GM12865 (cell line): ENCODE measurements around the gene KRT82.

ENCODE experiments used
- DNase-seq: peaks from one replicate; pipeline ENCODE4 v3.0.0; 2010; ENCODE audit warnings: low read depth
- H3K4me3 ChIP-seq: 2 replicates; pipeline ENCODE4 v1.5.1; 2011; ENCODE audit warnings: mild to moderate bottlenecking, low read depth, low read length, control low read depth
- TF ChIP-seq, protein P1 (sequence below): IDR thresholded peaks from 2 replicates; pipeline ENCODE4 v1.5.1; 2011; ENCODE audit warnings: low read length, control low read depth, low read depth, inconsistent platforms; ENCODE audit not compliant: insufficient read depth; ENCODE audit errors: missing control alignments

Gene KRT82

DNA sequence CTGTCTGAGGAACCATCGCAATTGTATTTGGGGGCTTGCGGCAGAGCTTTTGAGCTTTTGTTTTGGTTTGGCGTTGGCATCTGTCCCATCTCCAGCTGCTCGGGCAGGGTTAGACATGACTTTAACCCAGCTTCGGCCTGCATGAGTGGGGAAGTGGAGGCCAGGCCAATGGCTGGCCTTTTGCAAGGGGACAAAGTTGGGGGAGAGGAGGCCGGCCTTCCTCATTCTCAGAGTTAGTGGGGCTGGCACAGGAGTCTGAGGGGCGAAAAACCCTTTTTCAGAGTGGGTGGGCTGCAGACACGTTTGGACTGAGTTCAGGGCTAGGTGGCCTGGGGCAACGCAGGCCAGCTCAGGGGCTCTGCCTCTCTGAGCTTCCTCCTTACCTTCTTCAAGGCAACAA lies 5.2 kb downstream of the KRT82 start:
- DNase-seq, result no peak
- H3K4me3 ChIP-seq, result no peak overlapping the region
- TF ChIP-seq, protein P1, sequence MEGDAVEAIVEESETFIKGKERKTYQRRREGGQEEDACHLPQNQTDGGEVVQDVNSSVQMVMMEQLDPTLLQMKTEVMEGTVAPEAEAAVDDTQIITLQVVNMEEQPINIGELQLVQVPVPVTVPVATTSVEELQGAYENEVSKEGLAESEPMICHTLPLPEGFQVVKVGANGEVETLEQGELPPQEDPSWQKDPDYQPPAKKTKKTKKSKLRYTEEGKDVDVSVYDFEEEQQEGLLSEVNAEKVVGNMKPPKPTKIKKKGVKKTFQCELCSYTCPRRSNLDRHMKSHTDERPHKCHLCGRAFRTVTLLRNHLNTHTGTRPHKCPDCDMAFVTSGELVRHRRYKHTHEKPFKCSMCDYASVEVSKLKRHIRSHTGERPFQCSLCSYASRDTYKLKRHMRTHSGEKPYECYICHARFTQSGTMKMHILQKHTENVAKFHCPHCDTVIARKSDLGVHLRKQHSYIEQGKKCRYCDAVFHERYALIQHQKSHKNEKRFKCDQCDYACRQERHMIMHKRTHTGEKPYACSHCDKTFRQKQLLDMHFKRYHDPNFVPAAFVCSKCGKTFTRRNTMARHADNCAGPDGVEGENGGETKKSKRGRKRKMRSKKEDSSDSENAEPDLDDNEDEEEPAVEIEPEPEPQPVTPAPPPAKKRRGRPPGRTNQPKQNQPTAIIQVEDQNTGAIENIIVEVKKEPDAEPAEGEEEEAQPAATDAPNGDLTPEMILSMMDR, result no peak

DNA sequence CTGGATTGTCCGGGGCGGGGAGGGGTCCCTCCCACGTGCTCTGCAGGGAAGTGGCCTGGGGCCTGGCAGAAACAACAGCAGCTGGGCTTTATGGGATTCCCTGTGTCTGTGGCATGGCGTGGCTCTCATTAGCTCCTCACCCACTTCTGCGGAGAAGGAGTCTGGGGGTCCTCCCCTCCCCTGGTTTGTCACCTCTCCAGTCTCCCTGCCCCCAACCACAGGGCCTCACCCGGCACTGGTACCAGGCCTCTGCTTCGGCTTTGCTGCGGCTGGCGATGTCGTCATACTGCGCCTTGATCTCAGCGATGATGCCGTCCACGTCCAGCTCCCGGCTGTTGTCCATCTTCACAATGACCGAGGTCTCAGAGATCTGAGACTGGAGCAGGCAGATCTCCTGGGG lies 6.4 kb downstream of the KRT82 start:
- no peak for DNase-seq
- H3K4me3 ChIP-seq, result no peak overlapping the region
- TF ChIP-seq, protein P1, result no peak

DNA sequence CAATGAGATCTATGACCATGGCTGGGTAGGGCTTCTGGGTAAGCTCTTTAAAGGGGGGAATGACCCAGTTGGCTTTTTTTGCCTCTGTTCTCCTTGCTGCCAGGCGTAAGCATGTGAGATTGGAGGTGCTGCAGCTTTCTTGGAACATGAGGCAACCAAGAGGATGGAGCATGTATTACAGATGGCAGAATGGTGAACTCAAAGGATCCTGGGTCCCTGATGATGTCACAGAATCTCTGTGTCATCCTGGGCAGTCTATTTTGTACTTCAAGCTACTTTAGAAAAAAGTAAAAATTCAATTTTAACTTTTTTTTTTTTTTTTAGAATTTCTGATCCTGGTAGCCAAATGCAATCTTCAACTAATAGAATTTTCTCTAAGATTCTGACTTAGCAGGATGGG lies 8.0 kb downstream of the KRT82 start:
- DNase-seq, result no peak
- H3K4me3 ChIP-seq, result no peak overlapping the region
- TF ChIP-seq, protein P1, result no peak

DNA sequence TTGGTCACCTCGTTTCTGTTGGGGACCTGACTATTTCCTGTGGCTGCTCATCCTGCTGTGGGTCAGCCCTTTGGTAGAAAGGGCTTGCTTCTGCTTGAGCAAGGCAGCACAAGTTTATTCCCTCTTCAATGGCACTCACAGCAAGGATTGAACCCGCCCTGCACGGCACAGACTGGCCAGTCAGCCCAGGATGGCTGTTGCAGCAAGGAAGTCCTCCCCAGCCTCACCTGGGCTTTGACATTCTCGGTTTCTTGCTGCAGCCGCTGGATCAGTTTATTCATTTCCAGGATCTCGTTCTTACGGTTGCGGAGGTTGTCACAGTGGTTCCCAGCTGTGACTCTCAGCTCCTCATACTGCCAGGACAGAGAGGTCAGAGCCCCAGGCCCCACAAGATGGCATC lies 9.5 kb downstream of the KRT82 start:
- no peak overlapping the region for H3K4me3 ChIP-seq
- TF ChIP-seq, protein P1, result no peak
- DNase-seq, result no peak

DNA sequence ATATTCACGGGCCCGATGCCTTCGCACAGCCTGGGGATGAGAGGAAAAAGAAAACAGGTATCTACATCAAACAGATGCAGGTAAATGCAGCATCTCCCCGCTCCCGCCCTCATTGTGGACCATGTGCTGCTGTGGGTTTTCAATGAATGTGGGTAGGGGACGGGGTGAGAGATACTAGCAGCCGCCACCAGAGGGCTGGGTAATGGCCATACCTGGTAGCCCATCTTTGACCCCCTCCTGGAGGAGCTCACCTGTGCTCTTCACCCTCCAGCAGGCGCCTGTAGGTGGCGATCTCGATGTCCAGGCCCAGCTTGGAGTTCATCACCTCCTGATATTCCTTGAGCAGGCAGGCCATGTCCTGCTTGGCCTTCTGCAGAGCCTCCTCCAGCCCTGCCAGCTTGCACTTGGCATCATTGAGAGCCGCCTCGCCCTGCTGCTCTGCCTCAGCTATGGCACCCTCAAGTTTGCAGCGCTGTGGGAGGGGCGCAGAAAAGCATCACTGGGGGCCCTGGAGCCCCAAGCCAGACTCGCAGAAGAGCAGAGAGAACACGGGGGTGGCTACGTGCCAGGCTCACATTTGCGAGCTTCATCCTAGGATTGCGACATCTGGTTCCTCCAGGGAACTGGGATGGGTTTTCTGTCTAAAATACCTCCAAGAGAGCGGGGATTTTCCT lies 10.2 kb downstream of the KRT82 start:
- peak; percentile 11 for DNase-seq
- TF ChIP-seq, protein P1, result peak; percentile 22
- no peak overlapping the region for H3K4me3 ChIP-seq

DNA sequence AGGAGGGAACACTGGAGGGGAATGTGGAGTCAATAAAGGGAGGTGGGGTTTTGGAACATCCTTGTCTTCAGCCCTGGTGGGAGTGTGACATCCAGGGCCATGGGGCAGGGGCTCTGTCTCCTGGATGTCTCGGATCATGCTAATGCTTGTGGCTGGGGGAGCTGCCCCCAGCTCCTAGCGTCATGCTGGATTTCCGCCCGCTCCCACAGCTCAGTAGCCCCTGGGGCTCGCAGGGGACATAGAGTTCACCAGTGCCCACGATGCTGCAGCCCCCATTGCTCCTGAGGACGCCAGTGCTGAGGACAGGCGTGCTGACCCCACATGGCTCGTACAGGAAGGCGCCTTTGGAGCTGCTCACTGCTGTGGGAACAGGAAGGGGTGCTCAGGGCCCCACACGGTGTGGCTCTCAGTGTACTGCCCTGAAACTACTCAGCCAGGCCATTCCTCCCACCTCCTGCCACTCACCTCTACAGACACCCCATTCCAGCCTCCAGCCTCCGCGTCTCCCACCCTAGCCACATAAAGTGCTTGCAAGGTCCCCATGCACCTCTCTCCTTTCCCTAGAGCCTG lies 11.2 kb downstream of the KRT82 start:
- no peak overlapping the region for H3K4me3 ChIP-seq
- TF ChIP-seq, protein P1, result no peak
- DNase-seq, result no peak
